ENCODE measurements around the gene ETV2. TPM values are rescaled to one million over a fixed set of nuclear protein-coding genes. Genes with fewer than 3 reads are reported as not detected.

Gene ETV2
- total RNA-seq, 1 donor from 2014 or later = 1.3 TPM

DNA sequence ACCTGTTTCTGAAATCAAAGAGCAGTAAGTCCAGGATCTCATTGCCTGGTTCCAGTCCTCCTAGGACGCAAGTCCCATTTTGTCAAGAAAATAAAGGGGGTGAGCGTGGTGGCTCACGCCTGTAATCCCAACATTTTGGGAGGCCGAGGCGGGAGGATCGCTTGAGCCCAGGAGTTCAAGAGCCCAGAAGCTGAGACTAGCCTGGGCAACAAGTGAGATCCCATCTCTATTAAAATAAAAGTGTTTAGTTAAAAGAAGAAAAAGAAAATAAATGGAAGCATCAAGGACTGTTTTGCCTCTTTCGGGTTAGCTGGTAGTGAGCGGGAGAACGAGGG, 29.4 kb upstream of the ETV2 start:
- Mint-ChIP-seq H3K4me3 (ENCODE audit: unreplicated experiment) (peak overlapping the region; percentile 83), H3K36me3 (ENCODE audit: unreplicated experiment) (peaks cover 4% of the 10 kb centered on the region), H3K27ac (ENCODE audit: unreplicated experiment) (no peak overlapping the region), H3K27me3 (ENCODE audit: unreplicated experiment) (no peaks in the 10 kb centered on the region), H3K4me1 (ENCODE audit: unreplicated experiment) (peaks cover 10% of the 10 kb centered on the region), H3K9me3 (ENCODE audit: unreplicated experiment) (peaks cover 11% of the 10 kb centered on the region)
- TF ChIP-seq CTCF (IDR thresholded peaks at IDR 0.05) = no peak
- no peak for DNase-seq (ENCODE audit: extremely low spot score, unreplicated experiment)

- TF ChIP-seq CTCF (IDR thresholded peaks at IDR 0.05) = no peak
- Mint-ChIP-seq H3K27ac (ENCODE audit: unreplicated experiment) (peak within 1 kb of the TSS; percentile 72), H3K27me3 (ENCODE audit: unreplicated experiment) (no peaks in the 10 kb centered on the region), H3K9me3 (ENCODE audit: unreplicated experiment) (peaks cover 7% of the 10 kb centered on the region), H3K4me3 (ENCODE audit: unreplicated experiment) (peak within 1 kb of the TSS; percentile 83), H3K4me1 (ENCODE audit: unreplicated experiment) (peaks cover 10% of the 10 kb centered on the region), H3K36me3 (ENCODE audit: unreplicated experiment) (peaks cover 4% of the 10 kb centered on the region)
- DNase-seq (ENCODE audit: extremely low spot score, unreplicated experiment) = peak; percentile 97
These were observed 28.8 kb upstream of the ETV2 start, which contains the start of gene HAUS5 for GRCh38 chr19:35612559-35613321. HAUS5 (plus strand) TSS chr19:35612735; CDS start chr19:35612795, 60 bp downstream.

GRCh38 chr19:35613574-35613973, 28.0 kb upstream of the ETV2 start:
- TF ChIP-seq CTCF (IDR thresholded peaks at IDR 0.05) = no peak
- Mint-ChIP-seq H3K4me3 (ENCODE audit: unreplicated experiment) (peak overlapping the region; percentile 83), H3K9me3 (ENCODE audit: unreplicated experiment) (peaks cover 2% of the 10 kb centered on the region), H3K36me3 (ENCODE audit: unreplicated experiment) (peaks cover 4% of the 10 kb centered on the region), H3K27ac (ENCODE audit: unreplicated experiment) (no peak overlapping the region), H3K27me3 (ENCODE audit: unreplicated experiment) (no peaks in the 10 kb centered on the region), H3K4me1 (ENCODE audit: unreplicated experiment) (peaks cover 10% of the 10 kb centered on the region)
- DNase-seq (ENCODE audit: extremely low spot score, unreplicated experiment) = no peak

- Mint-ChIP-seq H3K27ac (ENCODE audit: unreplicated experiment) (no peak overlapping the region), H3K4me3 (ENCODE audit: unreplicated experiment) (no peak overlapping the region), H3K9me3 (ENCODE audit: unreplicated experiment) (no peaks in the 10 kb centered on the region), H3K4me1 (ENCODE audit: unreplicated experiment) (peaks cover 10% of the 10 kb centered on the region), H3K27me3 (ENCODE audit: unreplicated experiment) (no peaks in the 10 kb centered on the region), H3K36me3 (ENCODE audit: unreplicated experiment) (peaks cover 4% of the 10 kb centered on the region)
- no peak for DNase-seq (ENCODE audit: extremely low spot score, unreplicated experiment)
- no peak for TF ChIP-seq CTCF (IDR thresholded peaks at IDR 0.05)
These were observed 26.5 kb upstream of the ETV2 start for GRCh38 chr19:35615036-35615435.

GRCh38 chr19:35618857-35619256, 22.7 kb upstream of the ETV2 start:
- DNase-seq (ENCODE audit: extremely low spot score, unreplicated experiment) = no peak
- no peaks in the 10 kb centered on the region for H3K9me3 Mint-ChIP-seq (ENCODE audit: unreplicated experiment)
- H3K4me1 Mint-ChIP-seq (ENCODE audit: unreplicated experiment) = no peaks in the 10 kb centered on the region
- peaks cover 6% of the 10 kb centered on the region for H3K36me3 Mint-ChIP-seq (ENCODE audit: unreplicated experiment)
- no peak overlapping the region for H3K4me3 Mint-ChIP-seq (ENCODE audit: unreplicated experiment)
- no peaks in the 10 kb centered on the region for H3K27me3 Mint-ChIP-seq (ENCODE audit: unreplicated experiment)
- TF ChIP-seq CTCF (IDR thresholded peaks at IDR 0.05) = no peak
- H3K27ac Mint-ChIP-seq (ENCODE audit: unreplicated experiment) = no peak overlapping the region

Measured in osteocyte (in vitro differentiated cells).